Neural cell (in vitro differentiated cells): ENCODE measurements around the gene LINGO1. TPM values are rescaled to one million over a fixed set of nuclear protein-coding genes. Genes with fewer than 3 reads are reported as not detected.

Experiments
- H2AFZ ChIP-seq: fragments of 200-600, 300-800 bp; sonication (generic), shearing (Covaris generic); 2 replicates; pipeline ENCODE4 v1.6.0; 2014; ENCODE audit warnings: low read depth, mild to moderate bottlenecking, antibody characterized with exemption, low read length, moderate library complexity
- H3F3A ChIP-seq: fragments of 200-600 bp; shearing (Covaris generic); 2 replicates; pipeline ENCODE4 v1.6.1; 2016; ENCODE audit warnings: mild to moderate bottlenecking, moderate library complexity, mixed read lengths, antibody characterized with exemption, low read length; ENCODE audit not compliant: insufficient read depth, poor library complexity, severe bottlenecking
- H3K27ac ChIP-seq: fragments of 200-600, 300-800 bp; sonication (generic), shearing (Covaris generic); 2 replicates; pipeline ENCODE4 v1.5.1; 2014; ENCODE audit warnings: mild to moderate bottlenecking, low read length, moderate library complexity
- H3K27me3 ChIP-seq: fragments of 300-800, 200-600 bp; sonication (generic), shearing (Covaris generic); 2 replicates; pipeline ENCODE4 v1.6.0; 2014; ENCODE audit warnings: mild to moderate bottlenecking, low read depth, low read length, moderate library complexity; ENCODE audit not compliant: insufficient read depth
- H3K36me3 ChIP-seq: fragments of 300-800, 200-600 bp; sonication (generic), shearing (Covaris generic); 2 replicates; pipeline ENCODE4 v1.5.1; 2014; ENCODE audit warnings: mild to moderate bottlenecking, antibody characterized with exemption, low read length, moderate library complexity; ENCODE audit not compliant: insufficient read depth
- H3K4me2 ChIP-seq: fragments of 300-800, 200-600 bp; sonication (generic), shearing (Covaris generic); 2 replicates; pipeline ENCODE4 v1.6.0; 2014; ENCODE audit warnings: mild to moderate bottlenecking, low read length
- H3K4me3 ChIP-seq: fragments of 300-800, 200-600 bp; sonication (generic), shearing (Covaris generic); 2 replicates; pipeline ENCODE4 v1.5.1; 2014; ENCODE audit warnings: mild to moderate bottlenecking, low read length, moderate library complexity
- H3K79me2 ChIP-seq: fragments of 200-600 bp; shearing (Covaris generic); replicated peaks from 2 replicates; pipeline ENCODE4 v1.6.0; 2014; ENCODE audit warnings: mild to moderate bottlenecking, low read length, moderate library complexity; ENCODE audit not compliant: insufficient read depth
- H3K9ac ChIP-seq: fragments of 300-800, 200-600 bp; sonication (generic), shearing (Covaris generic); 2 replicates; pipeline ENCODE4 v1.6.1; 2016; ENCODE audit warnings: mild to moderate bottlenecking, low read length, mixed read lengths
- H3K9me2 ChIP-seq: fragments of 200-600 bp; shearing (Covaris generic); 2 replicates; pipeline ENCODE4 v1.6.1; 2016; ENCODE audit warnings: mild to moderate bottlenecking, low read length, mixed read lengths; ENCODE audit not compliant: insufficient read depth
- H3K9me3 ChIP-seq: fragments of 200-600, 300-800 bp; sonication (generic), shearing (Covaris generic); 2 replicates; pipeline ENCODE4 v1.6.1; 2016; ENCODE audit warnings: mild to moderate bottlenecking, mixed run types, low read length, moderate library complexity, mixed read lengths
- H4K20me1 ChIP-seq: fragments of 200-600 bp; shearing (Covaris generic); 2 replicates; pipeline ENCODE4 v1.6.1; 2016; ENCODE audit warnings: mild to moderate bottlenecking, mixed run types; ENCODE audit not compliant: insufficient read depth
- EP300 ChIP-seq: fragments of 450-650 bp; conservative IDR thresholded peaks from 2 replicates; pipeline ENCODE4 v1.6.1; 2014; ENCODE audit warnings: antibody characterized with exemption, mild to moderate bottlenecking, moderate library complexity; ENCODE audit not compliant: poor library complexity, severe bottlenecking
- EZH2 ChIP-seq: fragments of 200-600, 300-800 bp; shearing (Covaris generic), sonication (generic); IDR thresholded peaks from 2 replicates; pipeline ENCODE4 v1.6.1; 2014; ENCODE audit warnings: antibody characterized with exemption, low read length, borderline replicate concordance, mild to moderate bottlenecking; ENCODE audit not compliant: insufficient read depth, poor library complexity, severe bottlenecking
- MXI1 ChIP-seq: fragments of 450-650 bp; conservative IDR thresholded peaks from 2 replicates; pipeline ENCODE4 v1.6.1; 2014; ENCODE audit warnings: antibody characterized with exemption, mild to moderate bottlenecking; ENCODE audit not compliant: poor library complexity, severe bottlenecking
- RAD21 ChIP-seq: fragments of 450-650 bp; conservative IDR thresholded peaks from 2 replicates; pipeline ENCODE4 v1.6.1; 2014; ENCODE audit warnings: antibody characterized with exemption, mild to moderate bottlenecking, moderate library complexity
- REST ChIP-seq: IDR thresholded peaks from 2 replicates; pipeline ENCODE4 v1.6.1; 2012; ENCODE audit warnings: borderline replicate concordance
- TAF1 ChIP-seq: IDR thresholded peaks from 2 replicates; pipeline ENCODE4 v1.6.1; 2012; ENCODE audit warnings: low read depth
- polyA plus RNA-seq: library from polyadenylated mRNA; depleted of rRNA; stranded (reverse); fragments of >200 nt; gene quantifications from 2 replicates; pipeline ENCODE4 v1.2.3, GENCODE V29; 2014

LINGO1 gene
- polyA plus RNA-seq, 1 donor from 2014 or later: 34.4 TPM

GRCh38 chr15:77666296-77666660 lies 33.6 kb upstream of the LINGO1 start:
- Histone ChIP-seq H3K36me3 (no peaks in the 10 kb centered on the region), H3K27ac (no peak overlapping the region), H3K9me2 (no peaks in the 10 kb centered on the region), H3K4me2 (no peak overlapping the region), H3K27me3 (no peaks in the 10 kb centered on the region), H3K4me3 (no peak overlapping the region), H3K9ac (no peak overlapping the region), H3F3A (no peaks in the 10 kb centered on the region), H3K79me2 (no peaks in the 10 kb centered on the region), H3K9me3 (no peaks in the 10 kb centered on the region), H2AFZ (no peak overlapping the region), H4K20me1 (no peaks in the 10 kb centered on the region)
- TF ChIP-seq REST: no peak
- no peak for TF ChIP-seq TAF1

GRCh38 chr15:77665530-77666295 lies 33.0 kb upstream of the LINGO1 start:
- H3K36me3 ChIP-seq: no peaks in the 10 kb centered on the region
- no peaks in the 10 kb centered on the region for H4K20me1 ChIP-seq
- no peak overlapping the region for H3K4me2 ChIP-seq
- no peaks in the 10 kb centered on the region for H3K79me2 ChIP-seq
- H3K27me3 ChIP-seq: no peaks in the 10 kb centered on the region
- H3K4me3 ChIP-seq: no peak overlapping the region
- H2AFZ ChIP-seq: no peak overlapping the region
- no peak overlapping the region for H3K27ac ChIP-seq
- no peaks in the 10 kb centered on the region for H3K9me3 ChIP-seq
- H3K9me2 ChIP-seq: no peaks in the 10 kb centered on the region
- H3K9ac ChIP-seq: no peak overlapping the region
- no peaks in the 10 kb centered on the region for H3F3A ChIP-seq
- TF ChIP-seq RAD21: no peak
- no peak for TF ChIP-seq EP300
- TF ChIP-seq TAF1: no peak
- no peak for TF ChIP-seq EZH2

- no peaks in the 10 kb centered on the region for H3K79me2 ChIP-seq
- peak overlapping the region; percentile 50 for H3K27ac ChIP-seq
- H3K36me3 ChIP-seq: no peaks in the 10 kb centered on the region
- no peaks in the 10 kb centered on the region for H3K9me2 ChIP-seq
- no peaks in the 10 kb centered on the region for H3F3A ChIP-seq
- no peak overlapping the region for H3K4me2 ChIP-seq
- H4K20me1 ChIP-seq: no peaks in the 10 kb centered on the region
- H3K27me3 ChIP-seq: no peaks in the 10 kb centered on the region
- no peak overlapping the region for H2AFZ ChIP-seq
- no peaks in the 10 kb centered on the region for H3K9me3 ChIP-seq
- TF ChIP-seq MXI1 (no peak), TAF1 (no peak)
- H3K4me3 ChIP-seq: peak overlapping the region; percentile 26
- peak overlapping the region; percentile 52 for H3K9ac ChIP-seq
Measured at GRCh38 chr15:77664428-77664827, 31.7 kb upstream of the LINGO1 start.
